Left renal pelvis (tissue), 4 donors: Measurements from ENCODE around the gene PDCD1. TPM values are rescaled to one million over a fixed set of nuclear protein-coding genes. Genes with fewer than 3 reads are reported as not detected.
"Not testable (repeated sequence)": the region's sequence is repeated elsewhere in the genome, so short reads cannot be mapped to it uniquely, and the experiment has no call there.

Source experiments
- DNase-seq, 4 donors: peaks; one replicate each; pipeline ENCODE4 v3.0.0-alpha.2; 2013; ENCODE audit warnings: low read depth in 4 of 4, low spot score in 3 of 4
- polyA plus RNA-seq, 4 donors: library from polyadenylated mRNA; unstranded; fragments of 120-200 nt; gene quantifications; one replicate each; pipeline ENCODE4 v1.2.1, GENCODE V29; 2013; ENCODE audit not compliant: insufficient read length in 4 of 4

The PDCD1 gene
- polyA plus RNA-seq, 4 donors, result 0.08 TPM; not detected in 2

DNA sequence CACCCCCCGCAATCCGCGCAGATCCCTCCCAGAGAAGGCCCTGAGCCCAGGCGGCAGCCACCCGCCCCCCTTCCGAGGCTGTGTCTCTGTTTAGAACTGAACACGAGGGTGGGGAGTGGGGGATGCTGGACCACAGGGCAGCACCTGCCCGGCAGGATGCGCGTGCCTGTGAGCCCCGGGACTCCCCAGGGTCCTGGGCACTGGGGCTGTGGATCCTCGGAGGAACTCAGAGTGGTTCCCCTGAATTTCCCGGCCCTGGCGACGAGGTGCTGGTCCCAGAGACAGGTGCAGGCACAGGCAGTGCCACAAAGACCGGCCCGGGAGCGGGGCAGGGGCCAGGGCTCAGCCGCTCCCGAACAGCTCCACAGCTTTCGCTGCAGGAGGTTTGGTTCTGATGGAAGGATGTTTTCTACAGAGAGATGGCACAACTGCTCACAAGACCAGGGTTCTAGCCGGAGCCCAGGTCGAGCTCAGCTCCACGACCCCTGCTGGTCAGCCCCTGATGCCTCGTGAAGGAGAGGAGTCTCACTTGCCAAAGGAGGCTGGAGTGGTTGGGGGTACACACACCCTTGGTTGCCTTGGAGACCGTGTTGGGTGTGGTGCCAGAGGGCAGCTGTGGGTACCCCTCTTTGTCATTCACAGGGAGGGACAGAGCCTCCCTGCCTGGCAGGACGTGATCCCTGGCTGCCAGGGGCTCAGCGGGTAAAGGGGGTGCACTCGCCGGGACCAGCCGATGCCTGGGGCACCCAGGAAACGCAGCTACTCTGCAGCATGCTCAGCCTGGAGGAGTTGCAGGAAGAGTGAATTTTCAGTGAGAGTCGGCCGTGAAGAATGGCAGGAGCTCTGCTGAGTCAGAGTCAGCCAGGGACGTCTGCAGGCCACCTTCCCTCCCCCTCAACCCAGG, 54.1 kb downstream of the PDCD1 start:
- no peak for DNase-seq

DNA sequence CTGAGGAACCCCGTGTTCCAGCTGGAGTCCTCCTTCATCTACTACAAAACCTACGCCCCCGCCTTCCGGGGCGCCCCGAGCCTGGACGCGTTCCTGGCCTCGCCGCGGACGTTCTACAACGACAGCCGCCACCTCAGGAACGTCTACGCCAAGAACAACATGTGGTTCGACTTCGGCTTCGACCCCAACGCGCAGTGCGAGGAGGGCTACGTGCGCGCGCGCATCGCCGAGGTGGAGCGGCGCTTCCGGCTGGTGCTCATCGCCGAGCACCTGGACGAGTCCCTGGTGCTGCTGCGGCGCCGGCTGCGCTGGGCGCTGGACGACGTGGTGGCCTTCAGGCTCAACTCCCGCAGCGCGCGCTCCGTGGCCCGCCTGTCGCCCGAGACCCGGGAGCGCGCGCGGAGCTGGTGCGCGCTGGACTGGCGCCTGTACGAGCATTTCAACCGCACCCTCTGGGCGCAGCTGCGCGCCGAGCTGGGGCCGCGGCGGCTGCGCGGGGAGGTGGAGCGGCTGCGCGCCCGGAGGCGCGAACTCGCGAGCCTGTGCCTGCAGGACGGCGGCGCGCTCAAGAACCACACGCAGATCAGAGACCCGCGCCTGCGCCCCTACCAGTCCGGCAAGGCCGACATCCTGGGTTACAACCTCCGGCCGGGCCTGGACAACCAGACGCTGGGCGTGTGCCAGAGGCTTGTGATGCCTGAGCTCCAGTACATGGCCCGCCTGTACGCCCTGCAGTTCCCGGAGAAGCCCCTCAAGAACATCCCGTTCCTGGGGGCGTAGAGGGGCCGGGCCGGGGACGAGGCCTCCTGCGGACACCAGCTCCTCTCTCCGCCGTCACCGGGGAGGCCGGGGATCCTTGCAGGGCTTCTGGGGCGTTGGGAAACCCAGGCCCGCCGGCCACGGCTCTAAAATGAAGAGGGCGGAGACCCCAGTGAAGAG, 55.0 kb downstream of the PDCD1 start:
- DNase-seq, result peak in 2 of 4 donors; percentile 33 to 51

DNA sequence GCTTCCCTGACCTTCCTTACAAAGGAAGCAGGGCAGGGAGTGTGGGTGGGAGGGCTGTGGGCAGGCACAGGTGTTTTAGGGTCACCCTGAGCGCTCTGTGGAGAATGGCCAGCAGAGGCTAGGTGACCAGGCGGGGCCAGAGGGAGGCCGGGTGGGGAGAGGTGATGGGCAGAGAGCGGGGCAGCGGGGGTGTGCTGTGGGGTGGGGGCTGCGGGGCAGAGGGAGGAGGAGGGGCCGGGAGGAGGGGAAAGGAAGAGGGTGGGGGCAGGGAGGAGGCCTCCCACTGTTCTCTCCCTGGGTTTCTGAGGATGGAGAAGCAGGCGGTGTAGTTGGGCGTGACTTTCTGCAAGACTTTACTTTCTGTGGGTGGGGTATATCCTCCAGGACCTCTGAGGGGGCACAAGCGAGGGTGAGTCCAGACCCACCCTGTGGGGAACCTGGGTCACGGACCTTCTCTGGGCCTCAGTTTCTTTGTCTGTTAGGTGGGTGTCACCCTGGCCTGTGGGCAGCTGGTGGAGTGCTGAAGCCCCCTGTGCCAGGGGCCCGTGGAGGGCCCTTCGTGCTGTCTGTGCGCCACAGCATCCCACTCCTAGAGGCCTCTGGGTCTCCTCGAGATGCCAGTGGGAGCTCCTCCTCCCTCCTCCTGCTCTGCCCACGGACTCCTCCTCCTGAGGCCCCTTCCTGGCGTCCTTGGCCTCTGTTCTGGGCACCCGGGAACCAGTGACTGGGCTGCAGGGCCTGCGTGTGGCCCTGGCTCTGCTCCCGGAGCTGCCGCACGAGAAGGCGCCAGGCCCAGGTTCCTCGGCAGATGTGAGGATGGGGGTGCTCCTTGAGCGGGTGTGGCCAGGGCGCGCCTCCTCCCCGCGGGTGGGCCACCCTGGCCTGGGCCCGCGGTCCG, 56.0 kb downstream of the PDCD1 start:
- no peak for DNase-seq

GRCh38 chr2:241801611-241802420, 56.9 kb downstream of the PDCD1 start:
- no peak for DNase-seq

- not testable (repeated sequence) for DNase-seq
Measured at GRCh38 chr2:241800198-241800903, 58.3 kb downstream of the PDCD1 start.

Other genes starting within 250 kb of the PDCD1 start
- gene THAP4, start 221.7 kb downstream of the PDCD1 start, polyA plus RNA-seq, result 10 to 100 TPM; 34.9 to 68.7 (median 50.6) TPM
- 100 to 1,000 TPM in 1 of 4 donors, 10 to 100 TPM in 3; 57.6 to 102 (median 80.7) TPM for gene ATG4B, start 221.2 kb downstream of the PDCD1 start, polyA plus RNA-seq
- 10 to 100 TPM; 31.9 to 53.3 (median 37.0) TPM for gene DTYMK, start 172.1 kb downstream of the PDCD1 start, polyA plus RNA-seq
- 10 to 100 TPM; 28.9 to 55.8 (median 38.9) TPM for gene ING5, start 156.9 kb downstream of the PDCD1 start, polyA plus RNA-seq
- gene D2HGDH, start 124.3 kb downstream of the PDCD1 start, polyA plus RNA-seq, result 10 to 100 TPM; 18.5 to 54.0 (median 33.1) TPM
- gene GAL3ST2, start 82.1 kb downstream of the PDCD1 start, polyA plus RNA-seq, result under 1 TPM; 0.16 to 0.87 (median 0.28) TPM
- 1 to 10 TPM in 2 of 4 donors, under 1 TPM in 2; 0.63 to 2.4 (median 0.93) TPM for gene NEU4, start 49.7 kb downstream of the PDCD1 start, polyA plus RNA-seq
- gene RTP5, start 10.8 kb upstream of the PDCD1 start, polyA plus RNA-seq, result not detected